NCI-H146 treated with DMSO at 0.1 percent for 48 hours (cell line): Measurements from ENCODE around the gene FHIP2A.
"Not testable (repeated sequence)": the region's sequence is repeated elsewhere in the genome, so short reads cannot be mapped to it uniquely, and the experiment has no call there.

ENCODE experiments used
- DNase-seq: peaks from one replicate; lab custom pipeline; 2025; ENCODE audit not compliant: unreplicated experiment; lab: John Stamatoyannopoulos, UW

FHIP2A gene

GRCh38 chr10:114856544-114857287 is 35.1 kb downstream of the FHIP2A start:
- DNase-seq: no peak

- DNase-seq: not testable (repeated sequence)
Observed at GRCh38 chr10:114857288-114857565, 35.6 kb downstream of the FHIP2A start.

GRCh38 chr10:114857922-114858629 is 36.5 kb downstream of the FHIP2A start:
- no peak for DNase-seq

- DNase-seq: no peak
Observed at GRCh38 chr10:114859222-114859621, 37.6 kb downstream of the FHIP2A start.

- no peak for DNase-seq
Observed at GRCh38 chr10:114862456-114862855, 40.9 kb downstream of the FHIP2A start.

GRCh38 chr10:114867365-114867764 is 45.8 kb downstream of the FHIP2A start:
- DNase-seq: no peak

- no peak for DNase-seq
Observed at GRCh38 chr10:114868870-114869519, 47.4 kb downstream of the FHIP2A start.

- no peak for DNase-seq
Observed at GRCh38 chr10:114869520-114869892, 47.9 kb downstream of the FHIP2A start.

GRCh38 chr10:114870486-114870885 is 48.9 kb downstream of the FHIP2A start:
- no peak for DNase-seq

GRCh38 chr10:114871379-114871778 is 49.8 kb downstream of the FHIP2A start:
- DNase-seq: no peak
